Testis (tissue), 2 donors: ENCODE data around the gene CHMP2A.

Experiments used
- POLR2A ChIP-seq: fragments of 450-650 bp; IDR thresholded peaks from one replicate; pipeline ENCODE4 v1.6.1; 2017; ENCODE audit warnings: antibody characterized with exemption, mild to moderate bottlenecking, moderate library complexity
- TF ChIP-seq, protein P1 (sequence below), 3 experiments: fragments of 450-650 bp in 2 of 3; fragments of 200-600 bp in 1 of 3; sonication (generic) in 1 of 3; IDR thresholded peaks; one replicate each; pipeline ENCODE4 v1.5.1; 2016 to 2019; ENCODE audit warnings: antibody characterized with exemption in 3 of 3, mild to moderate bottlenecking in 2 of 3, moderate library complexity in 1 of 3

DNA sequence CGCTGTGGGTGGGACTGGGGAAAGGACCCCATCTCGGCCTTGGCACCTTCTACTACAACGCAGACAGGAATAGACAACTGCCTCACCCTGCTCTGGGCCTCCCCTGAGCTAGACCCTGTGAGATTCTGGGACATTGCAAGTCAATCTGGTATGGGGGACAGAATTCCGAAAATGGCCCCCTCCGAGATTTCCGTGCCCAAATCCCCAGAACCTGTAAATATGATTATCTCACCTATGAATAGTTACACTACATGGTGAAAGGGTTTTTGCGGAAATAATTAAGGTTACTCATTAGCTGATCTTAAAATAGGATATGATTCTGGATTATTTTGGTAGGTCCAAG, 34.7 kb downstream of the CHMP2A start:
- TF ChIP-seq, protein P1, sequence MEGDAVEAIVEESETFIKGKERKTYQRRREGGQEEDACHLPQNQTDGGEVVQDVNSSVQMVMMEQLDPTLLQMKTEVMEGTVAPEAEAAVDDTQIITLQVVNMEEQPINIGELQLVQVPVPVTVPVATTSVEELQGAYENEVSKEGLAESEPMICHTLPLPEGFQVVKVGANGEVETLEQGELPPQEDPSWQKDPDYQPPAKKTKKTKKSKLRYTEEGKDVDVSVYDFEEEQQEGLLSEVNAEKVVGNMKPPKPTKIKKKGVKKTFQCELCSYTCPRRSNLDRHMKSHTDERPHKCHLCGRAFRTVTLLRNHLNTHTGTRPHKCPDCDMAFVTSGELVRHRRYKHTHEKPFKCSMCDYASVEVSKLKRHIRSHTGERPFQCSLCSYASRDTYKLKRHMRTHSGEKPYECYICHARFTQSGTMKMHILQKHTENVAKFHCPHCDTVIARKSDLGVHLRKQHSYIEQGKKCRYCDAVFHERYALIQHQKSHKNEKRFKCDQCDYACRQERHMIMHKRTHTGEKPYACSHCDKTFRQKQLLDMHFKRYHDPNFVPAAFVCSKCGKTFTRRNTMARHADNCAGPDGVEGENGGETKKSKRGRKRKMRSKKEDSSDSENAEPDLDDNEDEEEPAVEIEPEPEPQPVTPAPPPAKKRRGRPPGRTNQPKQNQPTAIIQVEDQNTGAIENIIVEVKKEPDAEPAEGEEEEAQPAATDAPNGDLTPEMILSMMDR (IDR thresholded peaks at IDR 0.05), result no peak
- no peak for TF ChIP-seq POLR2A
